Prostate gland (tissue), 2 donors: ENCODE results near the gene DSEL.

Experiments
- POLR2A ChIP-seq: fragments of 450-650 bp; IDR thresholded peaks from one replicate; pipeline ENCODE4 v1.6.1; 2016; ENCODE audit warnings: antibody characterized with exemption, mild to moderate bottlenecking
- TF ChIP-seq, protein P1 (sequence below), 4 experiments: fragments of 200-600 bp in 2 of 4; fragments of 450-650 bp in 2 of 4; sonication (generic) in 2 of 4; IDR thresholded peaks; 1 replicate in 3 of 4; 2 replicates in 1 of 4; pipeline ENCODE4 v1.5.1; 2016 to 2019; ENCODE audit warnings: antibody characterized with exemption in 4 of 4, mild to moderate bottlenecking in 2 of 4, moderate library complexity in 2 of 4

DNA sequence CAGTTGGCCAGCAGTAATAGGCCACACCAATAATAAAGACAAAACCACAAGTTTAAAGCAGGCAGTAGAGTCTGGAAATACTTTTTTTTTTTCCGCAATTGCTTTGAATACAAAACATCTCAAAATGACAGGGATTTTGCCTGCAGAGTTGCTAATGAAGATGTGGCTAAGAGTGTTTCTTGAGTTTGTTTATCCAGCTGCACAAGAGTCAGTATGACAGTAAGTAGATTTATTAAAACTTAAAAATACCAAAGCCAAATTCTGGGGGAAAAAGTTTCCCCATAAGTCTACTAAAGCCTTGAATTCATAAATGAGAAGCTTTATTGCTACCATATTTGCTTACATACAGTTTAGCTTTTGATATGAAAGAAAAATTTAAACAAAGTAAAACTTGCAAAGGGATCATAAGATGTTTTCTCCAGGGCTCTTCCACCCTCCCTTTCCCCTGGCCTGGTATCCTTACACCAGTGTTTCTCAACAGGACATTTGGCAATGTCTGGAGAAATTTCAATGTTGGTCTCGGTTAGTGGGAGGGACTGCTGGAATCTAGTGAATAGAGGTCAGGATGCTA lies 3.9 kb upstream of the DSEL start:
- TF ChIP-seq, protein P1, sequence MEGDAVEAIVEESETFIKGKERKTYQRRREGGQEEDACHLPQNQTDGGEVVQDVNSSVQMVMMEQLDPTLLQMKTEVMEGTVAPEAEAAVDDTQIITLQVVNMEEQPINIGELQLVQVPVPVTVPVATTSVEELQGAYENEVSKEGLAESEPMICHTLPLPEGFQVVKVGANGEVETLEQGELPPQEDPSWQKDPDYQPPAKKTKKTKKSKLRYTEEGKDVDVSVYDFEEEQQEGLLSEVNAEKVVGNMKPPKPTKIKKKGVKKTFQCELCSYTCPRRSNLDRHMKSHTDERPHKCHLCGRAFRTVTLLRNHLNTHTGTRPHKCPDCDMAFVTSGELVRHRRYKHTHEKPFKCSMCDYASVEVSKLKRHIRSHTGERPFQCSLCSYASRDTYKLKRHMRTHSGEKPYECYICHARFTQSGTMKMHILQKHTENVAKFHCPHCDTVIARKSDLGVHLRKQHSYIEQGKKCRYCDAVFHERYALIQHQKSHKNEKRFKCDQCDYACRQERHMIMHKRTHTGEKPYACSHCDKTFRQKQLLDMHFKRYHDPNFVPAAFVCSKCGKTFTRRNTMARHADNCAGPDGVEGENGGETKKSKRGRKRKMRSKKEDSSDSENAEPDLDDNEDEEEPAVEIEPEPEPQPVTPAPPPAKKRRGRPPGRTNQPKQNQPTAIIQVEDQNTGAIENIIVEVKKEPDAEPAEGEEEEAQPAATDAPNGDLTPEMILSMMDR (IDR thresholded peaks at IDR 0.05) = no peak
- TF ChIP-seq POLR2A = no peak
